RWPE2 (cell line): ENCODE data around the gene DSCAM.

ENCODE experiments used
- ATAC-seq: fragments of 200-7000 bp; cut with Tn5 transposase; 3 replicates; pipeline ENCODE4 v1.9.1; 2021; ENCODE audit warnings: low read depth
- DNase-seq: peaks from one replicate; pipeline ENCODE4 v3.0.0-alpha.2; 2020; ENCODE audit warnings: low spot score
- H3K27ac ChIP-seq: fragments of 450-650 bp; 2 replicates; pipeline ENCODE4 v1.5.1; 2017; ENCODE audit warnings: mild to moderate bottlenecking; ENCODE audit not compliant: poor library complexity, severe bottlenecking
- H3K27me3 ChIP-seq: fragments of 250-450 bp; sonication (Bioruptor Pico); 2 replicates; pipeline ENCODE4 v1.5.1; 2021; ENCODE audit warnings: mild to moderate bottlenecking, moderate library complexity; ENCODE audit not compliant: insufficient read depth, poor library complexity, severe bottlenecking
- H3K36me3 ChIP-seq: fragments of 250-450 bp; sonication (Bioruptor Pico); 2 replicates; pipeline ENCODE4 v1.5.1; 2020; ENCODE audit warnings: low read depth, mild to moderate bottlenecking, moderate library complexity
- H3K4me1 ChIP-seq: fragments of 250-450 bp; sonication (Bioruptor Pico); 2 replicates; pipeline ENCODE4 v1.5.1; 2021; ENCODE audit warnings: mild to moderate bottlenecking, moderate library complexity; ENCODE audit not compliant: insufficient read depth, poor library complexity, severe bottlenecking
- H3K4me3 ChIP-seq: fragments of 250-450 bp; sonication (Bioruptor Pico); 2 replicates; pipeline ENCODE4 v1.5.1; 2021; ENCODE audit warnings: mild to moderate bottlenecking, moderate library complexity; ENCODE audit not compliant: severe bottlenecking
- H3K9me3 ChIP-seq: fragments of 250-450 bp; sonication (Bioruptor Pico); 2 replicates; pipeline ENCODE4 v1.5.1; 2021; ENCODE audit warnings: mild to moderate bottlenecking, moderate library complexity; ENCODE audit not compliant: severe bottlenecking
- TF ChIP-seq, protein P1 (sequence below): fragments of 450-650 bp; IDR thresholded peaks from one replicate; pipeline ENCODE4 v1.5.1; 2017; ENCODE audit warnings: mild to moderate bottlenecking, moderate library complexity; ENCODE audit not compliant: poor library complexity, severe bottlenecking

The DSCAM gene

DNA sequence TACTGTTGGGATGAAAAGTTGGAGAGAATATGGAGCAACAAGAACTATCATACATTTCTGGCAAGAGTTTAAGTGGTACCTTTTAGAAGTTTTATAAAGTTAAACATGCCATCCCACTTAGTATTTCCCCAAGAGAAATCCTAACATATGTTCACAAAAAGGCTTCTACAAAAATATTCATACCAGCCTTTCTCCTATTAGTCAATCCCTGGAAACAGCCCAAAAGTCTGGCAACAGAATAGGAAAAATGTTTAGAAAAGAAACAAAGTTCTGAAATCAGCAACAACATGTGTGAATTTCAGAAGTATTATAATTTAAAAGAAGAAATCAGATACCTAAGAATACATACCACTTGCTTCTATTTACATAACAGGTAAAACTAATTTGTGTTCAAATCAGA is 271.0 kb downstream of the DSCAM start:
- ATAC-seq: no peak

GRCh38 chr21:40569357-40569756 is 277.6 kb downstream of the DSCAM start:
- Histone ChIP-seq H3K36me3 (no peaks in the 10 kb centered on the region), H3K27me3 (no peaks in the 10 kb centered on the region), H3K9me3 (no peaks in the 10 kb centered on the region), H3K4me3 (no peak overlapping the region), H3K4me1 (no peaks in the 10 kb centered on the region), H3K27ac (no peak overlapping the region)
- DNase-seq (no peak), ATAC-seq (no peak)
- TF ChIP-seq, protein P1, sequence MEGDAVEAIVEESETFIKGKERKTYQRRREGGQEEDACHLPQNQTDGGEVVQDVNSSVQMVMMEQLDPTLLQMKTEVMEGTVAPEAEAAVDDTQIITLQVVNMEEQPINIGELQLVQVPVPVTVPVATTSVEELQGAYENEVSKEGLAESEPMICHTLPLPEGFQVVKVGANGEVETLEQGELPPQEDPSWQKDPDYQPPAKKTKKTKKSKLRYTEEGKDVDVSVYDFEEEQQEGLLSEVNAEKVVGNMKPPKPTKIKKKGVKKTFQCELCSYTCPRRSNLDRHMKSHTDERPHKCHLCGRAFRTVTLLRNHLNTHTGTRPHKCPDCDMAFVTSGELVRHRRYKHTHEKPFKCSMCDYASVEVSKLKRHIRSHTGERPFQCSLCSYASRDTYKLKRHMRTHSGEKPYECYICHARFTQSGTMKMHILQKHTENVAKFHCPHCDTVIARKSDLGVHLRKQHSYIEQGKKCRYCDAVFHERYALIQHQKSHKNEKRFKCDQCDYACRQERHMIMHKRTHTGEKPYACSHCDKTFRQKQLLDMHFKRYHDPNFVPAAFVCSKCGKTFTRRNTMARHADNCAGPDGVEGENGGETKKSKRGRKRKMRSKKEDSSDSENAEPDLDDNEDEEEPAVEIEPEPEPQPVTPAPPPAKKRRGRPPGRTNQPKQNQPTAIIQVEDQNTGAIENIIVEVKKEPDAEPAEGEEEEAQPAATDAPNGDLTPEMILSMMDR: no peak

More for the DNA sequence above, 271.0 kb downstream of the DSCAM start:
- TF ChIP-seq, protein P1: no peak
- Histone ChIP-seq H3K27ac (no peak overlapping the region), H3K9me3 (no peaks in the 10 kb centered on the region), H3K4me3 (no peak overlapping the region), H3K36me3 (no peaks in the 10 kb centered on the region), H3K27me3 (no peaks in the 10 kb centered on the region), H3K4me1 (no peaks in the 10 kb centered on the region)
- DNase-seq: no peak

GRCh38 chr21:40568807-40569206 is 278.2 kb downstream of the DSCAM start:
- no peak overlapping the region for H3K4me3 ChIP-seq
- H3K9me3 ChIP-seq: no peaks in the 10 kb centered on the region
- no peaks in the 10 kb centered on the region for H3K27me3 ChIP-seq
- no peaks in the 10 kb centered on the region for H3K4me1 ChIP-seq
- H3K27ac ChIP-seq: no peak overlapping the region
- H3K36me3 ChIP-seq: no peaks in the 10 kb centered on the region
- ATAC-seq (no peak), DNase-seq (no peak)
- TF ChIP-seq, protein P1: no peak

DNA sequence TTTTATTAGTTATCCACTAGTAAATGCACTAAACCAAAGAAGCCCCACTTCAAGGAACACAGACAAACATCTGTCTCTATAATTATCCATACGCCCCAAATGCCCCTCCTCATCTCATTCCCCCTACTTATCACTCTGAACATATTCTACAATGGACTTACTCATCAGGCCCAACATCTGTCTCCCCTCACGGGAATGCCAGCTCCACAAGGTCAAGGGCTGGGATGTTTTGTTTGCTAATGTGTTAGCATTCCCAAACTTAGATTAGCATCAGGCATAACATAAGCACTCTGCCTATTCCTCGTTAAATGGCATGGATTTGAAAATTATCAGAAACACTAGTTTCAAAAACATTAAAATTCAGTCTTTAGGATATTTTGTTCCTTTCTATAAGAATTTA is 279.5 kb downstream of the DSCAM start:
- Histone ChIP-seq H3K36me3 (no peaks in the 10 kb centered on the region), H3K27ac (no peak overlapping the region), H3K4me1 (no peaks in the 10 kb centered on the region), H3K4me3 (no peak overlapping the region), H3K27me3 (no peaks in the 10 kb centered on the region), H3K9me3 (no peaks in the 10 kb centered on the region)
- ATAC-seq (no peak), DNase-seq (no peak)
- TF ChIP-seq, protein P1: no peak

- no peaks in the 10 kb centered on the region for H3K36me3 ChIP-seq
- TF ChIP-seq, protein P1: no peak
- no peak overlapping the region for H3K27ac ChIP-seq
- H3K27me3 ChIP-seq: no peaks in the 10 kb centered on the region
- ATAC-seq: no peak
- no peaks in the 10 kb centered on the region for H3K9me3 ChIP-seq
- DNase-seq: no peak
- no peaks in the 10 kb centered on the region for H3K4me1 ChIP-seq
- H3K4me3 ChIP-seq: no peak overlapping the region
Observed at GRCh38 chr21:40566486-40566885, 280.5 kb downstream of the DSCAM start.
